CD1c-positive myeloid dendritic cell (primary cell): ENCODE data around the gene YDJC.
A peak's percentile ranks its signal among the peaks of the same experiment; 100 is the strongest.
"Not testable (repeated sequence)": the region's sequence is repeated elsewhere in the genome, so short reads cannot be mapped to it uniquely, and the experiment has no call there.

Experiments used
- DNase-seq: peaks from one replicate; pipeline ENCODE4 v3.0.0-alpha.2; 2016; ENCODE audit errors: extremely low spot score

YDJC gene

DNA sequence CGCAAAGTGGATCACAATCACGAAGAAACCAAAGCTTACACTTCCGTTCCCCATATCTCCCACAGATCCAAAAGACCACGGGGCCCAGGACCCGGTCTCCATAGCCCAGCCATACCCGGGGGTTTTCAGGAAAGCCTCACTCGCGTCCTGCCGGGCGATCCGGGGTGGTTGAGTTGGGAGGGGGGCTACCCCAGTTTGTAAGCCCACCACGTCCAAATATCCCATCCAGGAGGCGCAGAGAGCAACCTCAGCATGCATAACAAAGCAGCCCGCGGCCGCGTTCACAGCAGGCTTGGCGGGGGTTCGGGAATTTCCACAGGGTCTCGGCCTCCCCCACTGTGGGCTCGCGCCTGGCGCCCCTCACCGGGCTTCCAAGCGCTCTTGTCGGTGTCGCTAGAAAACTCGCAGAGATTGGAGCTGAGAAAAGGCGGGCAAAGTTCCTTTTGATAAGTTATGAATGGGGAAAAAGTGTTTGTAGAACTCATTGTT is 21.7 kb upstream of the YDJC start:
- DNase-seq, result peak; percentile 25

DNA sequence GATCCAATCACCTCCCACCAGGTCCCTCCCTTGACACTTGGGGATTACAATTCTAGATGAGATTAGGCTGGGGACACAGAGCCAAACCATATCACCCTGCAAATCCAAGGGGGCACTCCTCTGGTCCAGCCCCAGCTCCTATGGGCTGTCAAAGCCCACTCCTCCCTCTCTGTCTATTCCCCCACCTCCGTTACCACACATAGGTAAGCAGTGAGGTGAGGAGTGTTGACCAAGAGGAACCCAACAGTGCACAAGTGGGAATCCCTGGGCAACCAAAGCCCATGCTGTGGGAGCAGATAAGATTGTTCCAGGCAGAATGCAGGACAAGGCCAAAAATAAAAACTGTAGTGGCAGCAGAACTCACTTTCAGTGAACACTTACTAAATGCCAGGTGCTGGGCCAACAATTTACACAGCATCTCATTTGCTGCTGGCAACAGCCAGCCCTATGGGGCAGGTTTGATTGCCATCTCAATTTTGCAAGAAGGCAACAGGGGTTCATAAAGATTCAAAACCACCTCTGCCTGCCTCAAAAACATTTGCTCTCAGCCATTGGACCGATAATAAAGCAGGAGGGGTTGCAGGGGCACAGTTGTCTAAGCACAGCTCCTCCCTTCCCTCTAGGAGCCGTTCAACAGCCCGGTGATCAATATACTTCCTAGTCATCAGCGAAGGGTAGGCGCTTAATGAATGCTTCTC is 21.1 kb upstream of the YDJC start:
- DNase-seq, result no peak

DNA sequence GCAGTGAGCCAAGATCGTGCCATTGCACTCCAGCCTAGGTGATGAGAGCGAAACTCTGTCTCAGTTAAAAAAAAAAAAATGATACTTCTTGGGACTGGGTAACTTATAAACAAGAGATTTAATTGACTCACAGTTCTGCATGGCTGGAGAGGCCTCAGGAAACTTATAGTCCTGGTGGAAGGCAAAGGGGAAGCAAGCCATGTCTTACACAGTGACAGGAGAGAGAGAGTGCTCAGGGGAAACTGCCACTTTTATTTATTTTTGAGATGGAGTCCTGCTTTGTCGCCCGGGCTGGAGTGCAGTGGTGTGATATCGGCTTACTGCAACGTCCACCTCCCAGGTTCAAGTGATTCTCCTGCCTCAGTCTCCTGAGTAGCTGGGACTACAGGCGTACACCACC is 20.5 kb upstream of the YDJC start:
- no peak for DNase-seq

DNA sequence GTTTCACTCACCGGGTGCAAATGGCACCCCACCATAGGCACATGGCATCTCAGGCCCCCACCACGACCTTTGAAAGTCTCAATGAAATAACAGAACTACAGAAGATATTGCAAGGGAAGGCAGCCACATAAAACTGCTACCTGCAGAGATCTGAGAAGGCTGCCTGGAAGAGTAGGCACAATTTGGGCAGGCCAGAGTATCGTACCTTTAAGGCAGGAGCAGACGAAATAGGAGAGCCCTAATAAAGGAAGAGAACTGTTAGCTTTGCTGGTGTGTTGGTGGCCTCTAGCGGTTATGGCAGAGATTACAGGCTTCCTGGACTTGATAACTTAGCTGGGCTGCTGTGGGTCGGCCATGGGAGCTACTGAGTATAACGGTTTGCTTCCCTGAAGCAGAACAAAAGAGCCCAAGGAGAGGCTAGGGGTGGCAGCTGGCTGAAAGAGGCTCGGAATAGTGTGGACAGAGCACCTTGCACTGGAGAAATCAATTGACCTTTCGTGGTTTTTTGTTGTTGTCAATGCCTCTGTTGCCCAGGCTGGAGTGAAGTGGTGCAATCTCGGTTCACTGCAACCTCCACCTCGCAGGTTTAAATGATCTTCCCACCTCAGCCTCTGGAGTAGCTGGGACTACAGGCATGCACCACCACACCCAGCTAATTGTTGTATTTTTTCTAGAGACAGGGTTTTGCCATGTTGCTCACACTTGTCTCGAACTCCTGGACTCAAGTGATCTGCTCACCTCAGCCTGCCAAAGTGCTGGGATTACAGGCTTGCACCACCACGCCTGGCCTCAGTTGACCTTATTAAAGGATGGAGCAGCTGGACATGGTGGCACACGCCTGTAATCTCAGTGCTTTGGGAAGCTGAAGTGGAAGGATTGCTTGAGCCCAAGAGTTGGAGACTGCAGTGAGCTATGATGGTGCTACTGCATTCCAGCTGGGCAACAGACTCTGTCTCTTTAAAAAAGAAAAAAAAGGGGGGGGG is 17.1 kb upstream of the YDJC start:
- peak; percentile 87 for DNase-seq

DNA sequence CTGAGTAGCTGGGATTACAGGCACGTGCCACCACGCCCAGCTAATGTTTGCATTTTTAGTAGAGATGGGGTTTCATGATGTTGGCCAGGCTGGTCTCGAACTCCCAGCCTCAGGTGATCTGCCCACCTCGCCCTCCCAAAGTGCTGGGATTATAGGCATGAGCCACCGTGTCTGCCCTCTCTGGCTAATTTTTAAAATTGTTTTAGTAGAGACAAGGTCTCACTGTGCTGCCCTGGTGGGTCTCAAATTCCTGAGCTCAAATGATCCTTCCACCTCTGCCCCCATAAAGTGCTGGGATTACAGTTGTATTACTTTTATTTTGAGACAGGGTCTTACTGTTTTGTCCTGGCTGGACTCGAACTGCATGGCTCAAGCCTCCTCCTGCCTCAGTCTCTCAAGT is 15.7 kb upstream of the YDJC start:
- not testable (repeated sequence) for DNase-seq

DNA sequence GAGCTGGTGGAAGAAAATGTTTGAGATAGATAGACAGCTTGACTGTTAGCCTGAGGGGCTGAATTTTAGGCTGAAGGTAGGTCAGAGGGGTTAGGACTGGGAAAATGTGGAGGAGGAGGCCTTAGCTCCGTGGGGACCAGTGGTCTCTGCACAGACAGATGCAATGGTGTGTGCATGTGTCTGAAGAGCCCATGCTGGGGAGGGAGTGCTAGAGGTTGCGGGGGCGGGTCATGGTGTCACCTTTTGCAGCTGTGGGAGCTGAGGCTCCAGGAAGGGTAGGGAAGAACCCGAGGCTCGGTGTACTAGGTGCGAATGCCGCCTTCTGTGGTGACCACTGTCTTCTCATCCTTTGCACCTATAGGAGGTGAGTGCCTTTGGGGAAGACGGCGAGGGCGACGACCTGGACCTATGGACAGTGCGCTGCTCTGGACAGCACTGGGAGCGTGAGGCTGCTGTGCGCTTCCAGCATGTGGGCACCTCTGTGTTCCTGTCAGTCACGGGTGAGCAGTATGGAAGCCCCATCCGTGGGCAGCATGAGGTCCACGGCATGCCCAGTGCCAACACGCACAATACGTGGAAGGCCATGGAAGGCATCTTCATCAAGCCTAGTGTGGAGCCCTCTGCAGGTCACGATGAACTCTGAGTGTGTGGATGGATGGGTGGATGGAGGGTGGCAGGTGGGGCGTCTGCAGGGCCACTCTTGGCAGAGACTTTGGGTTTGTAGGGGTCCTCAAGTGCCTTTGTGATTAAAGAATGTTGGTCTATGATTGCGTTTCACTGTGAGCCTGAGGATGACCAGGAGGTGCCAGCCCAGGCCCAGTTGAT is 13.9 kb upstream of the YDJC start:
- DNase-seq, result no peak

DNA sequence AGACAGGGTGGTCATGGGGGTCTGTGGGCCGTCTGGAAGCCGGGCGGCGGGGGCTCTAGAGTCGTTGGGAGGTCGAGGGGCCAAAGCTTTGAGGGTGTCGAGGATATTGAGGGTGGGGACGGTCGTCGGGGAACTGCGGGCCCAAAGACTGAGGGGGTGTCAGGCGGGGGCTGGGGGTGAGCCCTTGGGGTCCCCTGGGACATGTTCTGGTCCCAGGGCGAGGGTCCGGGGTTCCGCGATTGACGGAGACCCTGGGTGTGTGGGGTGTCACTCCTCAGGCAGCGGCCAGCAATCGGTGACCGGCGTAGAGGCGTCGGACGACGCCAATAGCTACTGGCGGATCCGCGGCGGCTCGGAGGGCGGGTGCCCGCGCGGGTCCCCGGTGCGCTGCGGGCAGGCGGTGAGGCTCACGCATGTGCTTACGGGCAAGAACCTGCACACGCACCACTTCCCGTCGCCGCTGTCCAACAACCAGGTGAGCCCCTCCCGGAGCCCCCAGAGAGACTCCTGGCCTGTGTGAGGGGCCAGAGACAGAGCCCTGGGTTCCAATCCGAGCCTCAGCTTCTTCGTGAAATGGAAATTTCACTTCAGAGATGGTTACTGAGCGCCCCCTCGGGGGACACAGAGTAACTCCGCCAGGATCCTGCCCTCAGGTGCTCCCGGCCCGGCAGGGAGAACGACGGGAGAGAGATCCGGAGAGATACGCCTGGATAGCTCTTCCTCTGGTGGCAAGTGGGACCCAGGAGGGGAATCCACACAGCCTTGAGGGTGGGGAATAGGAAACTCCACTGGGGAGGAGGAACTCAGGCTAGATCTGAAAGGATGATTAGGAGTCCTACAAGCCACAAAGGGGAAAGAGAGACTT is 13.0 kb upstream of the YDJC start:
- DNase-seq, result peak; percentile 55

DNA sequence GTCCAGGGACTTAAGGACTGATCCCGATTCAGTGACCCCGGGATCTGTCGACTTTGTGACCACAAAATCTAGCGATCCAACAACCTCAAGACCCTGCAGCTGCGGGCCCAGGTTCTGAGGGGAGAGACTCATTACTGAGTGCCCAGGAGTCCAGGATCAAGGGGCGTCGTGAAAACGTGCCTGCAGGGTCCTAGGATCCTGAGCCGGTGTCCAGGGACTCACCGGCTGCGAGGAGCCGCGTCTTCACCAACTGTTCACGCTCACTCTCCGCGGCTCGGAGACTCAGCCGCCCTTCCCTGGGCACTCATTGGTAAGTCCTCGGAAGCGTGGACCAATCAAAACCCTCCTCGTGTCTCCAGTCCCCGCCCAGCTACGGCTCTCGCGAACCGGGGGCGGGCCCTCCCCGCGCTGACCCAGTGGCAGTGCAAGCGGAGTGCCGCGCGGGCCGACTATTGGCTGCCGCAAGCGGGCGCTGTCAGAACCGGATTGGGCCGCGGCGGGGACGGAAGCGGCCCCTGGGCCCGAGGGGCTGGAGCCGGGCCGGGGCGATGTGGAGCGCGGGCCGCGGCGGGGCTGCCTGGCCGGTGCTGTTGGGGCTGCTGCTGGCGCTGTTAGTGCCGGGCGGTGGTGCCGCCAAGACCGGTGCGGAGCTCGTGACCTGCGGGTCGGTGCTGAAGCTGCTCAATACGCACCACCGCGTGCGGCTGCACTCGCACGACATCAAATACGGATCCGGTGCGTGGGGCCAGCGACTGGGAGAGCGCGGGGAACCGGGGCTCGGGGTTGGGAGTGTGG is 12.2 kb upstream of the YDJC start, which contains the start of gene SDF2L1:
TSS of gene SDF2L1 (plus strand) at position 514 of the 795 bp plus-strand sequence. CDS start at position 549, 35 bp downstream.
- peak; percentile 99 for DNase-seq

DNA sequence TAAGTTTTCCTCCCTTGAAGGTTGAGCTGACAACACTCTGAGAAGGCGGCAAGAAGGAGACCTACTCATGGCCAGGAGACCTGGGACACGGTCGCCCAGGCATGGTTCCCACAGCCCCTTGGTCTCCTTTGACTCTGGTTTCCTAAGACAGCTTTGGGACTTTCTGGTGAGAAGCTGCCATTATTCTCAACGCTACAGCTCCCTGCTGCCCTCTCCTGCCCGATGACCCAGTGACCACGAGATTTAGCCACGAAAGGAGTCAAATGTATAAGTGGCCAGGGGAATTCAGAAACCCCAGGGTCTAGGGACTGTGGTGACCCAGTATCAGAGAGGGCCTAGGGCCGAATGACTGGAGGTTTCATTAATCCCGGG is 11.6 kb upstream of the YDJC start:
- DNase-seq, result peak; percentile 70

DNA sequence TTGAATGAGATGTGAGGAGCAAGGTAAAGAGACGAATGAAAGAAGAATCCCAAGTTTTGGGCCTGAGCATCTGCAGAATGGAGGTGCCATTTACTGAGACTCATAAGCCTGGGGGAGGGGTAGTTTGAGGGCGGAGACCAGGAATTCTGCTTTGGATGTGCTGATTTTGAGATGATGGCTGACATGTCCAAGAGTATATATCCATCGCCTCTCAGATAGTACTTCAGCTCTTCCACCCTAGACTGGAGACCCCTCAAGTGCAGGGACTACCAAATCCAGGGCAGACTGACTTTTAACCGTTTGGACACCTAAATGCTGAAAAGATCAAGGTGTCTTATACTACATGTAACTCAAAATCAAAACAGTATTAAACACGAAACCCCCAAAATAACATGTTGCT is 11.0 kb upstream of the YDJC start:
- DNase-seq, result no peak

DNA sequence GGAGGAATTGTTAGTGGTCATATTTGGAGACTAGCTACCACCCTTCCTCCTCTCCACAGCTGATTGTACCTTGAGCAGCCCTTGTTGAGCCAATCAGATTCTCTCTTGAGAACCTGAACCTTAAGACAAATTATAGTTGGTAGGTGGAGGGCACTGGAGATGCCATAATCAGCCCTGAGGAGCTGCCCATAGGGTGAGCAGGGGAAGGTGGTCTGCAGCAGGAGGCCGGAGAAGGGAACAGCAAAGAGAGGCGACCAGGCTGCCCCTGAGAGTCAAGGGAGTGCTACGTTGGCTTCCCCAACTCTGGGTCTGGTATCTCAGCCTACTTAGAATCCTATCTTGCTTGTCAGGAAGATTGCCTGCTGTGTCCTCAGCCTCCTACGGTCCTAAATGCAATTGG is 9.5 kb upstream of the YDJC start:
- no peak for DNase-seq

DNA sequence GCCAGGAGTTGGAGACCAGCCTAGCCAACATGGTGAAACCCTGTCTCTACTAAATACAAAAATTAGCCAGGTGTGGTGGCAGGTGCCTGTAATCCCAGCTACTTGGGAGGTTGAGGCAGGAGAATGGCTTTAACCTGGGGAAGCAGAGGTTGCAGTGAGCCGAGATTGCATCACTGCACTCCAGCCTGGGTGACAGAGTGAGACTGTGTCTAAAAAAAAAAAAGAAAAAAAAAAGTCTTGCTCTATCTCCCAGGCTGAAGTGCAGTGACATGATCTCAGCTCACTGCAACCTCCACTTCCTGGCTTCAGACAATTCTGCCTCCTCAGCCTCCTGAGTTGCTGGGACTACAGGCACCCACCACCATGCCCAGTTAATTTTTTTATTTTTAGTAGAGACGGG is 7.6 kb upstream of the YDJC start:
- DNase-seq, result not testable (repeated sequence)

DNA sequence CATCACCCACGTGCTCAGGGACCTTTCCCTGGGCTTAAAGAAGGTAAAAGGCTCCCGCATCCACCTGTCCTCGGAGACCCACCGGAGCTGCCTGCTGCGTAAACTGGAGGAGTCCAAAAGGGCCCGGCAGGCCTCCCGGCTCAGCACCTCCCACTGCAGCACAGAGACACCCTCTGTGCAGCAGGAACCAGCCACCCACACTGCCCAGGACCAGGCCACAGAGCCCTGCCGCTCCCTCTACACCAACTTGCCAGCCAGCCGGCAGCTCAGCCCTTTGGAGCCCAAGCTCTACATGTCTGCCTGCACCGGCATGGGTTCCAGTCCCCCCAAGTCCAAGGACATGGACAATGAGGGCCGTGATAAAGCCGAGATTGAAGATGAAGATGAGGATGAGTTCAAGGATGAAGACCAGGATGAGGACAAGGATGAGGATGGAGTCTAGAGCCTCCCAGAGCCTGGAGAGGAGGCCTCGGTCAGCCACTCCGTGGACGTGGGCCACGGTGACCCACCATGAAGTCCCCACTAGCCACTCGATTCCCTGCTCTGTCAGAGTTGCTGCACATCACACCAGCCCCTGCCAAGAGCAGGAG is 6.9 kb upstream of the YDJC start:
- DNase-seq, result no peak

DNA sequence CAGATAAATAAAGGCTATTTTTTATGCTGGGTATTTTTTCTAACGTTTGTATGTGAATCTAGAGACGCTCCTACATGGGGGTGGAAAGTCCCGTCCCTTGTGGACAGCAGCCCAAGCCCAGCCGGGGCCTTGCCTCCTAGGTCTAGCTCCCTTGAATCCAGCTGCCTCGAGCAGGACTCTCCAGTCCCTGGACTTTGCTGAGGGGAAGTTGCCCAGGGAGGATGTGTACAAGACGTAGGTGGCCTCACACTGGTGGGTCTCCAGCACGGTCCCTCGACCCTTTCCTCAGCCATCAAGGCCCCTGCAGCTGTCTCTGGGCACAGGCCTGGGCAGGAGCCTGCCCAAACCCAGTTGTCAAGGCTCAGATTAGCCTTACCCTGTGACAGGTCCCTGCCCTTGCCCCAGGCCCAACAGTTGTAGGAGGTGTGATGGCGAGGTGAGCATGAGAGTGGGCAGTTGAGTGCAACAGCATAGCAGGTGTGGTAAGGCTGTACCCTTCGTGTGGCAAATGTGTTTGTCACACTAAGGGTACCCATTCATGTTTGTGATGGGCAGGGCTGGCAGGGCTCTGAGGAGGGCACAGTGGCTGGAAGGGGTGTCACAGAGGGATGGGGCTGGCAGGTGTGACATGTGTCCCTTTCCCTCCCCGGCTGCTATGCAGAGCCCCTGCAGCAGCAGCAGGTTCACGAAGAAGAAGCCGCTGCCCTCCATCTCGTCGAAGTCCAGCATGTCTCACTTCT is 6.1 kb upstream of the YDJC start:
- DNase-seq, result no peak

DNA sequence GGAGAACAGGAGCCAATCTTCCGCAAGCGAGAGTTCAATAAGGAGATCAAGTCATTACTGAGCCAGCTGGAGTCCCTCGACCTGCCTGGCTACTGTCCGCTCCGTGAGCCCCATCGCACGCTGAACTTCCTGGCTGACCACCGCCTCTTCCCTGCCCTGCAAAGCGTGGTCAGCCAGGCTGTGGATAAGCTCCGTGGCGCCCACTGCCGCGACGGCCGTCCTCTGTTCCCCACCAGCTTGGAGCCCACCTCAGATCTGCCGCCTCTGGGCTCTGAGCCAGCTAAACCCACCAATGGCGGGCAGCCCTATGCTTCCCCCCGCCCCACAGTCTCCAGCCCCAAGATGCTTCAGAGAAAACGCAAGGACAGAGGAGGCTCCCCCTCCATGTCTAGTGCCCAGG is 5.0 kb upstream of the YDJC start:
- DNase-seq, result no peak

DNA sequence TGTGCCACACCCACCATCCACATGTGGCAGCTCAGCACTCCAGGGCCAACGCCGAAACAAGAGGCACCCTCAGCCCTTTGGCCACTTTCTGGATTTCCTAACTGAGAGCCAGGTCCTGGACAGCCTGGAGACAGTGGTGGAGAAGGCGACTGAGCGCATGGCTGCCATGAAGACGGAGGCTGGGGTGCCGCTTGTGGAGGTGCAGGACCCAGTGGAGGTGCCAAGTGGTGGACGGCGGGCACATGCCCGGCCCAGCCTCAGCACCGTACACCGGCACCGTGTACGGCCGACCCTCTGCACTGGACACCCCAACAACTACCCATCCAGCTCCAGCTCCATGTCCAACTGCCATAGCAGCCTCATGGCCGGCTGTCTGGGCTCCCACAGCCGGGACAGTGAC is 4.3 kb upstream of the YDJC start:
- DNase-seq, result no peak

DNA sequence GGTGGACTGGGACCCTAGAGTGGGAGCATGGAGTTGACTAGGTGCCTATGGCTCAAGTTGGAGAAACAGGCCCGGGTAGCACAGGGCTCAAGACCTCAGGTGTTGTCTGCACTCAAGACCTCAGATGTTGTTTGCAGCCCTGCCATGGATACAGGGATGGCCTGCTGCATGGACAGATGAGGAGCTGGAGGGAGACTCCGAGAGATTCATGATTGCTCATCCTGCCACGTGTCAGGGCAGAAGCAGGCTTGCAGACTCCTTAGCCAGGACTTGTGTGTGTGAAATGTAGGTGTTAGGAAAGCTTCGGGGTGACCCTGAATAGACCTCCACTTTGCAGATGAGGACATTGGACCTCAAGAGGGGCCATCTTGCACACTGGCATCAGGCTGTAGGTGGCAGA is 3.7 kb upstream of the YDJC start:
- DNase-seq, result no peak

DNA sequence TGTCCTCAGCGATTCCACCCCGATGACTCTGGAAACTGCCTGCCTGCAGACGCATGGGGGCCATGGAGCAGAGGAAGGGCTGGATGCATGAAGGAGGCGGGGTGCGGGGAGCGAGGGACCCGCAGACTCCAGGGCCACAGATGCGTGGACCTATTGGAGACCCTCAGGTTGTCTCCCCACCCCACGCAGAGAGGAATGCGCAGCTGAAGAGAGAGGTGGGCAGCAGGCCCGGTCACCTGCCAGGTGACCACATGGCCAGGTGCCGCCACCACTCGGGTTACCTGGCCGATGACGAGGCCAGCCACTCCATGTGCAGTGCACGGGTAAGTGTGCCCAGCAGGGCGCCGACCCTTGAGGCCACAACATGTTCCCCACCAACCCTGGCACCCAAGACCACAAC is 3.1 kb upstream of the YDJC start:
- DNase-seq, result no peak
